Measurements from ENCODE around the gene MYBPHL.

Gene MYBPHL

GRCh38 chr1:109281680-109282496 is 24.9 kb downstream of the MYBPHL start:
- Histone ChIP-seq H3K27me3 (ENCODE audit: insufficient read depth, poor library complexity, severe bottlenecking) (no peaks in the 10 kb centered on the region), H3K4me3 (ENCODE audit: severe bottlenecking) (peak overlapping the region; percentile 70), H3K9me3 (ENCODE audit: severe bottlenecking) (no peaks in the 10 kb centered on the region), H3K4me1 (ENCODE audit: insufficient read depth, poor library complexity, severe bottlenecking) (peaks cover 6% of the 10 kb centered on the region), H3K36me3 (ENCODE audit: low read depth) (peaks cover 34% of the 10 kb centered on the region), H3K27ac (ENCODE audit: poor library complexity, severe bottlenecking) (peak overlapping the region; percentile 59)
- TF ChIP-seq, protein P1, sequence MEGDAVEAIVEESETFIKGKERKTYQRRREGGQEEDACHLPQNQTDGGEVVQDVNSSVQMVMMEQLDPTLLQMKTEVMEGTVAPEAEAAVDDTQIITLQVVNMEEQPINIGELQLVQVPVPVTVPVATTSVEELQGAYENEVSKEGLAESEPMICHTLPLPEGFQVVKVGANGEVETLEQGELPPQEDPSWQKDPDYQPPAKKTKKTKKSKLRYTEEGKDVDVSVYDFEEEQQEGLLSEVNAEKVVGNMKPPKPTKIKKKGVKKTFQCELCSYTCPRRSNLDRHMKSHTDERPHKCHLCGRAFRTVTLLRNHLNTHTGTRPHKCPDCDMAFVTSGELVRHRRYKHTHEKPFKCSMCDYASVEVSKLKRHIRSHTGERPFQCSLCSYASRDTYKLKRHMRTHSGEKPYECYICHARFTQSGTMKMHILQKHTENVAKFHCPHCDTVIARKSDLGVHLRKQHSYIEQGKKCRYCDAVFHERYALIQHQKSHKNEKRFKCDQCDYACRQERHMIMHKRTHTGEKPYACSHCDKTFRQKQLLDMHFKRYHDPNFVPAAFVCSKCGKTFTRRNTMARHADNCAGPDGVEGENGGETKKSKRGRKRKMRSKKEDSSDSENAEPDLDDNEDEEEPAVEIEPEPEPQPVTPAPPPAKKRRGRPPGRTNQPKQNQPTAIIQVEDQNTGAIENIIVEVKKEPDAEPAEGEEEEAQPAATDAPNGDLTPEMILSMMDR (IDR thresholded peaks at IDR 0.05; ENCODE audit: poor library complexity, severe bottlenecking): no peak
- DNase-seq (ENCODE audit: low spot score) (no peak), ATAC-seq (ENCODE audit: low read depth) (no peak)

DNA sequence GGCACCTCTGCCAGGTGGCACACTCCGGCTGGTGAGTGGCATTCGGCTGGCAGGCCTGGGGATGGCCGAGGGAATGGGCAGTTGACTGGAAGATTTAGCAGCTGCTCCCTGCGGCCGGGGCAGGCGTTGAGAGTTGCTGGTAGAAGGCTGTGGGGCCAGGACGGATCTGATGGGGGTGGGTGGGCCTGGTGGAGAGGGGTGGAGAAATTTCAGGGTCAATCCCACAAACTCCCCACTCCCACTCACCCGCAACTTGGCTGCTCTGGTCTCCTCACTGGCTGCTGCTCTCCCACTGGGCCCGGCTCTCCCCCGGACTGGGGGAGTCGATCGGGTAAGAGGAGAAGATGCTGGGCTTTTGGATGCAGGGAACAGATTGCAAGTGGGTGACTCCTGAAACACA is 25.9 kb downstream of the MYBPHL start:
- H3K4me1 ChIP-seq (ENCODE audit: insufficient read depth, poor library complexity, severe bottlenecking): peaks cover 15% of the 10 kb centered on the region
- H3K27me3 ChIP-seq (ENCODE audit: insufficient read depth, poor library complexity, severe bottlenecking): no peaks in the 10 kb centered on the region
- DNase-seq (ENCODE audit: low spot score) (no peak), ATAC-seq (ENCODE audit: low read depth) (no peak)
- no peak overlapping the region for H3K4me3 ChIP-seq (ENCODE audit: severe bottlenecking)
- H3K36me3 ChIP-seq (ENCODE audit: low read depth): peaks cover 37% of the 10 kb centered on the region
- TF ChIP-seq, protein P1 (IDR thresholded peaks at IDR 0.05; ENCODE audit: poor library complexity, severe bottlenecking): no peak
- no peak overlapping the region for H3K27ac ChIP-seq (ENCODE audit: poor library complexity, severe bottlenecking)
- H3K9me3 ChIP-seq (ENCODE audit: severe bottlenecking): no peaks in the 10 kb centered on the region

GRCh38 chr1:109279615-109280278 is 27.1 kb downstream of the MYBPHL start:
- H3K9me3 ChIP-seq (ENCODE audit: severe bottlenecking): no peaks in the 10 kb centered on the region
- H3K27ac ChIP-seq (ENCODE audit: poor library complexity, severe bottlenecking): no peak overlapping the region
- ATAC-seq (ENCODE audit: low read depth): no peak
- DNase-seq (ENCODE audit: low spot score): no peak
- H3K4me3 ChIP-seq (ENCODE audit: severe bottlenecking): no peak overlapping the region
- peaks cover 25% of the 10 kb centered on the region for H3K4me1 ChIP-seq (ENCODE audit: insufficient read depth, poor library complexity, severe bottlenecking)
- no peaks in the 10 kb centered on the region for H3K27me3 ChIP-seq (ENCODE audit: insufficient read depth, poor library complexity, severe bottlenecking)
- TF ChIP-seq, protein P1 (IDR thresholded peaks at IDR 0.05; ENCODE audit: poor library complexity, severe bottlenecking): no peak
- peaks cover 37% of the 10 kb centered on the region for H3K36me3 ChIP-seq (ENCODE audit: low read depth)

DNA sequence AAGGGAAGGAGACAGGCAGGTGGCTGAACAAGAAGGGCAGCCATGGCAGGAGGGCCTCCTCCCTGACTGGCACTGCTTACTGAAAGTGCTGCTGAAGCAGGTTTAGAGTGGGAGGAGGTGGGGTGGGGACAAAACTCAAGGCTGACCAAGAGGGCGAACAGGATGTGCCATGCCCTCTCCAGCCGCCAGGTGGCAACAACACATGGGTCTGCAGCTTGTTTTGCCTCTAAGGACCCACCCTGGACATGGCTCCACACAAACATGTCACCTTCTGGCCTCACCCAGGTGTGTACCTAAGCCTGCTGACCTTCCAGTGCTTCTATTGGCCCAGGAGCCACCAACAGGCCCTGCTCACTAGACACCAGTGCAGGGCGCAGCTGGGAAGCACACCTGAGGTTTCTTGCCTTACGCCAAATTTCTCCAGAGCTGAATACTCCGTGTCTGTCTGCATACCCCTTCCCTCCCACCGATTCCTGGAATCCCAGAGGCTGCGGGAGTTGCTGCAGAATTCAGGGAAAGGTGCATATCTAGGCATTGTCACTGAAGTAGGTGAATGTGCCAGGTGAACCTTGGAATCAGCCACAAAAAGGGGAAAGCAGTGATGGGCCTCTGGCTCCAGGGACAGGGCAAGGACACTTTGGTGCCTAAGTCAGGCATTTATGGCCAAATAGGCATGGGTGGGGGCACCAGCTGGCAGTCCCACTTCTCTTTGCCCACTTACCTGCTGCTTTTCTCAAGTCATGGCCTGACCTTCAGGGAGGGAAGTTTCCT is 29.2 kb downstream of the MYBPHL start:
- no peaks in the 10 kb centered on the region for H3K27me3 ChIP-seq (ENCODE audit: insufficient read depth, poor library complexity, severe bottlenecking)
- ATAC-seq (ENCODE audit: low read depth): no peak
- TF ChIP-seq, protein P1 (IDR thresholded peaks at IDR 0.05; ENCODE audit: poor library complexity, severe bottlenecking): peak; percentile 85
- no peak overlapping the region for H3K4me3 ChIP-seq (ENCODE audit: severe bottlenecking)
- peak; percentile 67 for DNase-seq (ENCODE audit: low spot score)
- H3K36me3 ChIP-seq (ENCODE audit: low read depth): peaks cover 40% of the 10 kb centered on the region
- peak overlapping the region; percentile 83 for H3K27ac ChIP-seq (ENCODE audit: poor library complexity, severe bottlenecking)
- peaks cover 36% of the 10 kb centered on the region for H3K4me1 ChIP-seq (ENCODE audit: insufficient read depth, poor library complexity, severe bottlenecking)
- H3K9me3 ChIP-seq (ENCODE audit: severe bottlenecking): no peaks in the 10 kb centered on the region
